SK-N-SH treated with all-trans-retinoic acid at 6 μM for 48 hours (cell line): ENCODE data around the gene CYP4X1.

ENCODE experiments used
- CSDC2 ChIP-seq: fragments of 250-450 bp; sonication (Bioruptor Pico); IDR thresholded peaks from 2 replicates; pipeline ENCODE4 v1.5.0; 2020; ENCODE audit warnings: mild to moderate bottlenecking, moderate library complexity
- GLIS3 ChIP-seq: fragments of 250-450 bp; sonication (Bioruptor Pico); IDR thresholded peaks from 2 replicates; pipeline ENCODE4 v1.5.0; 2020; ENCODE audit warnings: mild to moderate bottlenecking, moderate library complexity
- OSR1 ChIP-seq: fragments of 250-450 bp; sonication (Bioruptor Pico); IDR thresholded peaks from 2 replicates; pipeline ENCODE4 v1.8.0; 2022; ENCODE audit warnings: moderate library complexity, mild to moderate bottlenecking, inconsistent platforms
- POU6F1 ChIP-seq: fragments of 250-450 bp; sonication (Bioruptor Pico); IDR thresholded peaks from 2 replicates; pipeline ENCODE4 v1.8.0; 2021; ENCODE audit warnings: low read depth, mild to moderate bottlenecking, moderate library complexity, borderline replicate concordance
- RARB ChIP-seq: fragments of 250-450 bp; sonication (Bioruptor Pico); IDR thresholded peaks from 2 replicates; pipeline ENCODE4 v1.8.0; 2021; ENCODE audit warnings: mild to moderate bottlenecking, moderate library complexity
- SNAI2 ChIP-seq: fragments of 250-450 bp; sonication (Bioruptor Pico); IDR thresholded peaks from 2 replicates; pipeline ENCODE4 v1.5.0; 2020; ENCODE audit warnings: mild to moderate bottlenecking, moderate library complexity
- TCF4 ChIP-seq: fragments of 250-450 bp; sonication (Bioruptor Pico); IDR thresholded peaks from 2 replicates; pipeline ENCODE4 v1.8.0; 2021; ENCODE audit warnings: mild to moderate bottlenecking, moderate library complexity, borderline replicate concordance
- ZNF8 ChIP-seq: fragments of 450-650 bp; formaldehyde crosslinking; IDR thresholded peaks from 2 replicates; pipeline ENCODE4 v1.5.0; 2020; ENCODE audit warnings: mild to moderate bottlenecking, moderate library complexity
- TF ChIP-seq, protein P1 (sequence below): fragments of 250-450 bp; sonication (Bioruptor Pico); IDR thresholded peaks from 2 replicates; pipeline ENCODE4 v1.8.0; 2020; ENCODE audit warnings: mild to moderate bottlenecking, moderate library complexity, borderline replicate concordance
- TF ChIP-seq, protein P2 (sequence below): fragments of 250-450 bp; sonication (Bioruptor Pico); IDR thresholded peaks from 2 replicates; pipeline ENCODE4 v1.5.1; 2020; ENCODE audit warnings: low read depth, mild to moderate bottlenecking, moderate library complexity

GRCh38 chr1:47059376-47059775 lies 35.9 kb downstream of the CYP4X1 start:
- TF ChIP-seq TCF4 (CRISPR knock-in tag) (no peak), GLIS3 (CRISPR knock-in tag) (no peak), CSDC2 (CRISPR knock-in tag) (no peak), RARB (CRISPR knock-in tag) (no peak), POU6F1 (CRISPR knock-in tag) (no peak), OSR1 (CRISPR knock-in tag) (no peak), SNAI2 (no peak), ZNF8 (CRISPR knock-in tag) (no peak)
- TF ChIP-seq, protein P1, sequence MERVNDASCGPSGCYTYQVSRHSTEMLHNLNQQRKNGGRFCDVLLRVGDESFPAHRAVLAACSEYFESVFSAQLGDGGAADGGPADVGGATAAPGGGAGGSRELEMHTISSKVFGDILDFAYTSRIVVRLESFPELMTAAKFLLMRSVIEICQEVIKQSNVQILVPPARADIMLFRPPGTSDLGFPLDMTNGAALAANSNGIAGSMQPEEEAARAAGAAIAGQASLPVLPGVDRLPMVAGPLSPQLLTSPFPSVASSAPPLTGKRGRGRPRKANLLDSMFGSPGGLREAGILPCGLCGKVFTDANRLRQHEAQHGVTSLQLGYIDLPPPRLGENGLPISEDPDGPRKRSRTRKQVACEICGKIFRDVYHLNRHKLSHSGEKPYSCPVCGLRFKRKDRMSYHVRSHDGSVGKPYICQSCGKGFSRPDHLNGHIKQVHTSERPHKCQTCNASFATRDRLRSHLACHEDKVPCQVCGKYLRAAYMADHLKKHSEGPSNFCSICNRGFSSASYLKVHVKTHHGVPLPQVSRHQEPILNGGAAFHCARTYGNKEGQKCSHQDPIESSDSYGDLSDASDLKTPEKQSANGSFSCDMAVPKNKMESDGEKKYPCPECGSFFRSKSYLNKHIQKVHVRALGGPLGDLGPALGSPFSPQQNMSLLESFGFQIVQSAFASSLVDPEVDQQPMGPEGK (CRISPR knock-in tag): no peak
- TF ChIP-seq, protein P2, sequence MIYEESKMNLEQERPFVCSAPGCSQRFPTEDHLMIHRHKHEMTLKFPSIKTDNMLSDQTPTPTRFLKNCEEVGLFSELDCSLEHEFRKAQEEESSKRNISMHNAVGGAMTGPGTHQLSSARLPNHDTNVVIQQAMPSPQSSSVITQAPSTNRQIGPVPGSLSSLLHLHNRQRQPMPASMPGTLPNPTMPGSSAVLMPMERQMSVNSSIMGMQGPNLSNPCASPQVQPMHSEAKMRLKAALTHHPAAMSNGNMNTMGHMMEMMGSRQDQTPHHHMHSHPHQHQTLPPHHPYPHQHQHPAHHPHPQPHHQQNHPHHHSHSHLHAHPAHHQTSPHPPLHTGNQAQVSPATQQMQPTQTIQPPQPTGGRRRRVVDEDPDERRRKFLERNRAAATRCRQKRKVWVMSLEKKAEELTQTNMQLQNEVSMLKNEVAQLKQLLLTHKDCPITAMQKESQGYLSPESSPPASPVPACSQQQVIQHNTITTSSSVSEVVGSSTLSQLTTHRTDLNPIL: no peak
